ENCODE measurements around the gene OR1D5. TPM values are rescaled to one million over a fixed set of nuclear protein-coding genes. Genes with fewer than 3 reads are reported as not detected.
"Not testable (repeated sequence)": the region's sequence is repeated elsewhere in the genome, so short reads cannot be mapped to it uniquely, and the experiment has no call there.

The OR1D5 gene
- total and polyA plus RNA-seq, 4 donors: not detected

DNA sequence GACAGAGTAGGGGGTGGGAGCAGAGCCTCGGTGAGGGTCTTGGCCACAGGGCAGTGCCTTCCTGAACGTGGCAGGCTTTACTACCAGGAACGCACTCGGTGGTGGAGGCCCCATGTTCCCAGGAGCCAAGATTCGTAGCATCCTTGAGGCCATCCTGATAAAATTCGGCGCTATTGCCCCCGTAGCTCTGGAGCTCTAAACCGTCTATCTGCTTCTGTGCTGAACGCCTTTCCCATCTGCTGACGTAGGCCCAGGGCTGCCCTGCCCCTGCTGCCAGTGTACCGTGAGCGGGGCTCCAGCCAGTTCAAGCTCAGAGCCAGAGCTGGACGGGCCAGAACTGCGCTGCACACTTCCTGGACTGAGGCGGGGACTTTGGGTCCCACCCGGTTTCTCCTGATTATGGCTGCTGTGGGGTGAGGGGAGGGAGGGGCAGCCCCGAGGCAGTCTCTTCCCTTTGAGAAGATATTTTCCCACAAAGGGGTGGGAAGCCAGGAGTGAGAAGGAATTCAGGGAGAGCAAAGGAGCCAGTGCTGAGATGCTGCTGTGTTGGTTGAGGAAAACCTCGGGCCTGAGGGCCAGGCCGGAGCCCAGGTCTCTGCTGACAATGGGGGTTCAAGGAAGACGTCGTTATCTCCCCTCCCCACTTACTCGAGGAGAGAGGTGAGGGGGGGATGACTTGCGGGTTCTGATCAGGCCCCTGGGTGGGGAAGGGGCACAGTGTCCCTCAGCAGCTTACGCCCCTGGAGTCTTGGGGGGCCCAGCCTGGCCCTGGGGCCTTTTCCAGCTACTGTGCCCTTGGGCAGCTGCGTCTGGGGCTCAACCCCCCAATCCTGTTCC lies 29.4 kb downstream of the OR1D5 start:
- Histone ChIP-seq H3K36me3 (ENCODE audit: control insufficient read depth, insufficient read depth, low read length) (peaks cover 32% of the 10 kb centered on the region), H3K4me3 (ENCODE audit: low read depth, low read length) (no peak overlapping the region), H3K4me1 (ENCODE audit: control insufficient read depth, insufficient read depth, low read length) (no peaks in the 10 kb centered on the region), H3K9me3 (ENCODE audit: control insufficient read depth, insufficient read depth, low read length) (no peaks in the 10 kb centered on the region), H3K27ac (ENCODE audit: low read depth, low read length) (no peak overlapping the region), H3K27me3 (ENCODE audit: control insufficient read depth, insufficient read depth, low read length) (no peaks in the 10 kb centered on the region)
- WGBS (ENCODE audit: insufficient coverage): 85% methylated on average over 21 of the region's 26 CpGs
- no peak for DNase-seq (ENCODE audit: low read depth in 4 of 6, low spot score in 6 of 6)

DNA sequence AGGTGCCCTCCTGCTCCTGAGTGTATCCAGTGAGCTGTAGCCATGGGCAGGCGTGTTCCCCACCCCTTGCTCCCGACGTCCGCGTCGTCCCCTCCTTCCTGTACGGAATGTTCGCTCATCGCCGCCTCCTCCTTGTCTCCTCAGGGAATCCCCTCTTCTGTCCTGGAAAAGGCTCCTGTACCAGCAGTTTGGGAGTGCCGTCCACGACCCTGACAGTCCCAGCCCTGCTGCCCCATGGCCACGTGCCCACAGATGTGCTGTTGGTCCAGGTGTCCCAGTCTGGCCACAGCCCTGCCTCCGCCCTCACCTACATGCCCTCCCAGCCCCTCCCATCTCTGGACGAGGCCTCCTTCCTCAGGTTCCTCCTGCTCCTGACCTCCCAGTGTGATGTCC lies 30.2 kb downstream of the OR1D5 start:
- 87% methylated on average over 14 of the region's 15 CpGs for WGBS (ENCODE audit: insufficient coverage)
- no peak for DNase-seq (ENCODE audit: low read depth in 4 of 6, low spot score in 6 of 6)
- H3K4me1 ChIP-seq (ENCODE audit: control insufficient read depth, insufficient read depth, low read length): no peaks in the 10 kb centered on the region
- no peaks in the 10 kb centered on the region for H3K27me3 ChIP-seq (ENCODE audit: control insufficient read depth, insufficient read depth, low read length)
- H3K27ac ChIP-seq (ENCODE audit: low read depth, low read length): no peak overlapping the region
- H3K36me3 ChIP-seq (ENCODE audit: control insufficient read depth, insufficient read depth, low read length): peaks cover 32% of the 10 kb centered on the region
- no peak overlapping the region for H3K4me3 ChIP-seq (ENCODE audit: low read depth, low read length)
- no peaks in the 10 kb centered on the region for H3K9me3 ChIP-seq (ENCODE audit: control insufficient read depth, insufficient read depth, low read length)

DNA sequence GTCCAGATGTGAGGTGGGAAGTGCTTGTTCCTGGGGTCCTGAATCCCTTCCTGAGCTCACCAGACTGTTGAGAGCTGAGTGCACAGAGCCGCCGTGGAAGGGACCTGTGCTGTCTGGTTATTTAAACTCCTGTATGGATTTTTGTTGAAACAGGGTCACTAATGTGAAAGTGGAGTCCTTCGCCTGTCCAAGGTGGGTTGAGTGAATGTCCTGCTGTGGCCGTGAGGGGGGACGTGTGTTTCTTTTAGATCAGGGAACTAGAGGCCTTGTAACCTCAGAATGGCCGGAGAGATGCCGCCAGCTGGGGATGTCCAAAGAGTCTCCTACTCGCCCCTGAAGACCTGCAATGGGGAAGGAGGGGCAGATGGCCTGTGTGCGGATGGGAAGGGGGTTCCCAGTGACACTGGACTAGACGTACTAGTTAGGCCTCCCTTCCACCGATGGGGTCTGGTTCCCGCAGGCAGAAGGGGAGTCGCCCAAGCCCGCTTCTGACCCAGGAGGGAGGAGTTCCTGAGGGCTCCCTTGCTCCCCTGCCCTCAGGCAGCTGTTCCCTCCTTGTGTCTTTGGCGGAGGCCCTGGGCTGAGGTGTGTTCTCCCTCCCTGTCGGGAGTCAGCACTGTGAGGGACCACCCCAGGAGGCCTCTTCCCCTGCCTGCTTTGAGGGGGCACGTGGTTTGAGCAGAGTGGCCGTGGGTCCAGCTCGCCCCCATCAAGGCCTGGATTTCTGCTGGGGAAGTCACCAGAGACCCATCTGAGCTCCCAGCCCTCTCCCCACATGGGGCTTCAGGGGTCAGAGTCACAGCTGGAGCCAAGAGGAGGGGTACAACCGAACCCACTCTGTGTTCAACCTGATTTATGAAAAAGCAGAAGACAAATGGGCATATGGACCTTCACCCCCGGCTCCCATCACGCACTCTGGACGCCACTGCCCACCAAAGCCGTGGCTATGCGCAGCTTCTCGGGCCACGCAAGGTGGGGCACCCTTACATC lies 30.9 kb downstream of the OR1D5 start:
- H3K36me3 ChIP-seq (ENCODE audit: control insufficient read depth, insufficient read depth, low read length): peaks cover 35% of the 10 kb centered on the region
- H3K4me3 ChIP-seq (ENCODE audit: low read depth, low read length): no peak overlapping the region
- no peaks in the 10 kb centered on the region for H3K4me1 ChIP-seq (ENCODE audit: control insufficient read depth, insufficient read depth, low read length)
- H3K9me3 ChIP-seq (ENCODE audit: control insufficient read depth, insufficient read depth, low read length): no peaks in the 10 kb centered on the region
- no peaks in the 10 kb centered on the region for H3K27me3 ChIP-seq (ENCODE audit: control insufficient read depth, insufficient read depth, low read length)
- DNase-seq (ENCODE audit: low read depth in 4 of 6, low spot score in 6 of 6): no peak
- 89% methylated on average over 27 of the region's 27 CpGs for WGBS (ENCODE audit: insufficient coverage)
- H3K27ac ChIP-seq (ENCODE audit: low read depth, low read length): no peak overlapping the region

DNA sequence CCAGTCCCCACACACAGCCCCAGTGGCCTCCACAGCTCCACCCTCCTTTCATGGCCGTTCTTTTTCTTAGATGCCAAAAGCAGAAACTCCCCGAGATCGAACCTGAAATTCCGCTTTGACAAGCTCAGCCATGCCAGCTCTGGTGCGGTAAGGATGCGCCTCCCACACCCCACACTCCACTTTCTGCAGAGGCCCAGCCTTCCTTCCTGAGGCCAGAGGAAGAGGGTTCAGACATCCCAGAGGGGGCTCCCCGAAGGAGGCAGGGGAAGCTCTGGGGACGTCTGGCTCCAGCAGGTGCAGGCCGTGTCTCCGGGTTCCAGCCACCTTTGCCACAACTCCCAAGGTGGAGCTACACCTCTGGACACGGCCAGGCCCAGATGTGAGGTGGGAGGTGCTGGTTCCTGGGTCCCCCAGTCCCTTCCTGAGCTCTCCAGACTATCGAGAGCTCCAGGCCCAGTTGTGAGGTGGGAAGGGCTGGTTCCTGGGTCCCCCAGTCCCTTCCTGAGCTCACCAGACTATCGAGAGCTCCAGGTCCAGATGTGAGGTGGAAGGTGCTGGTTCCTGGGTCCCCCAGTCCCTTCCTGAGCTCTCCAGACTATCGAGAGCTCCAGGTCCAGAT lies 32.4 kb downstream of the OR1D5 start:
- H3K27me3 ChIP-seq (ENCODE audit: control insufficient read depth, insufficient read depth, low read length); H3K4me1 ChIP-seq (ENCODE audit: control insufficient read depth, insufficient read depth, low read length); H3K4me3 ChIP-seq (ENCODE audit: low read depth, low read length); DNase-seq (ENCODE audit: low read depth in 4 of 6, low spot score in 6 of 6); H3K27ac ChIP-seq (ENCODE audit: low read depth, low read length); H3K9me3 ChIP-seq (ENCODE audit: control insufficient read depth, insufficient read depth, low read length): not testable (repeated sequence)
- 90% methylated on average over 10 of the region's 14 CpGs for WGBS (ENCODE audit: insufficient coverage)
- peaks cover 50% of the 10 kb centered on the region for H3K36me3 ChIP-seq (ENCODE audit: control insufficient read depth, insufficient read depth, low read length)

DNA sequence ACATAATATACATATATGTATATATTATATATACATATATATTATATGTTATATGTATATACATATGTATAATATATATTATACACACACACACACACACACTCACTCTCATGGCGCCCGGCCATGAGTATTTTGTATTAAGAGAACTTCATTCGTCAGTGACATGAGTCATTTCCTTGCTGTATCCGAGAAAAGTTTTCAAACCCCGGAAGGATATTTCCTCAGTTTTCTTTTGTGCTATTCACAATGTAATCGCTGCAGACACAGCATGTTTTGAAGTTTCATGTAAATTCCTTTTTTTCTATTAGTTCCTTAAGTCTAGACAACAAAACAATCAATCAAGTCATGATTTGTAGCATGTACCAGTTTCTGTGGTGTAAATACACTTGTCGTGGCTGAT lies 33.3 kb downstream of the OR1D5 start:
- no peak overlapping the region for H3K27ac ChIP-seq (ENCODE audit: low read depth, low read length)
- H3K27me3 ChIP-seq (ENCODE audit: control insufficient read depth, insufficient read depth, low read length): no peaks in the 10 kb centered on the region
- 80% methylated on average over 3 of the region's 7 CpGs for WGBS (ENCODE audit: insufficient coverage)
- peaks cover 50% of the 10 kb centered on the region for H3K36me3 ChIP-seq (ENCODE audit: control insufficient read depth, insufficient read depth, low read length)
- peaks cover 3% of the 10 kb centered on the region for H3K4me1 ChIP-seq (ENCODE audit: control insufficient read depth, insufficient read depth, low read length)
- H3K4me3 ChIP-seq (ENCODE audit: low read depth, low read length): no peak overlapping the region
- no peak for DNase-seq (ENCODE audit: low read depth in 4 of 6, low spot score in 6 of 6)
- no peaks in the 10 kb centered on the region for H3K9me3 ChIP-seq (ENCODE audit: control insufficient read depth, insufficient read depth, low read length)

DNA sequence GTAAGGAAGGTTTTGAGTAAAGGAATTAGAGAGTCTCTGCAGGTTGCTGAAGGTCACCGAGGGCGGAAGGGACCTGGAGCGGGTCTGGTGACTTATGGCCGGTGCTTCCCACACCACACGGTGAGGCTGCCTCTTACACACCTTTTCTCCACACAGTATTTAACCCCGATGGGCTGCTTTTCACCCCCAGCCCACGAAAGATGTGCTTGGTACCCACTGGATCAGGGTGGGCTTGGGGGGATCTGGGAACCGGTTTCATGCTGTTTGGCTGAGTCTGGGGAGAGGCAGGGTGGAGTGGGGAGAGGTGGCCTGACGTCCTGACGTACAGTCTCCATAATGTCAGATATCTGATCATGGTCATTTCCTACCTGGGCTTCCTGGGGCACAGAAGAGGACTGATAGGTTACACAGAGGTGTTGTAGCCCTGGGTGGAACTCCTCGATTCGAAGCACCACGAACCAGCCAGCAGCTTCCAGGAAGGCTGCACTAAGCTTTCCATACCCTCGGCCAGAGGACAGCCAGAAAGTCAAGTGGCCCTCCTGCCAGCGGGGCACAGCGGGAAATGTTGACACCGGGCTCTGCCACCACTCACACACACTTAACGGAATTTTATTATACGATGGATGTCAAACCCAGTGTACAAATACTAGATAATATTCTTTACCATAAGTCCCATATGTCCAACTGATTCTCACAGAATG lies 34.0 kb downstream of the OR1D5 start:
- H3K9me3 ChIP-seq (ENCODE audit: control insufficient read depth, insufficient read depth, low read length): no peaks in the 10 kb centered on the region
- H3K36me3 ChIP-seq (ENCODE audit: control insufficient read depth, insufficient read depth, low read length): peaks cover 46% of the 10 kb centered on the region
- WGBS (ENCODE audit: insufficient coverage): 92% methylated on average over 9 of the region's 19 CpGs
- H3K27me3 ChIP-seq (ENCODE audit: control insufficient read depth, insufficient read depth, low read length): no peaks in the 10 kb centered on the region
- DNase-seq (ENCODE audit: low read depth in 4 of 6, low spot score in 6 of 6): no peak
- H3K4me3 ChIP-seq (ENCODE audit: low read depth, low read length): no peak overlapping the region
- H3K4me1 ChIP-seq (ENCODE audit: control insufficient read depth, insufficient read depth, low read length): peaks cover 3% of the 10 kb centered on the region
- no peak overlapping the region for H3K27ac ChIP-seq (ENCODE audit: low read depth, low read length)

DNA sequence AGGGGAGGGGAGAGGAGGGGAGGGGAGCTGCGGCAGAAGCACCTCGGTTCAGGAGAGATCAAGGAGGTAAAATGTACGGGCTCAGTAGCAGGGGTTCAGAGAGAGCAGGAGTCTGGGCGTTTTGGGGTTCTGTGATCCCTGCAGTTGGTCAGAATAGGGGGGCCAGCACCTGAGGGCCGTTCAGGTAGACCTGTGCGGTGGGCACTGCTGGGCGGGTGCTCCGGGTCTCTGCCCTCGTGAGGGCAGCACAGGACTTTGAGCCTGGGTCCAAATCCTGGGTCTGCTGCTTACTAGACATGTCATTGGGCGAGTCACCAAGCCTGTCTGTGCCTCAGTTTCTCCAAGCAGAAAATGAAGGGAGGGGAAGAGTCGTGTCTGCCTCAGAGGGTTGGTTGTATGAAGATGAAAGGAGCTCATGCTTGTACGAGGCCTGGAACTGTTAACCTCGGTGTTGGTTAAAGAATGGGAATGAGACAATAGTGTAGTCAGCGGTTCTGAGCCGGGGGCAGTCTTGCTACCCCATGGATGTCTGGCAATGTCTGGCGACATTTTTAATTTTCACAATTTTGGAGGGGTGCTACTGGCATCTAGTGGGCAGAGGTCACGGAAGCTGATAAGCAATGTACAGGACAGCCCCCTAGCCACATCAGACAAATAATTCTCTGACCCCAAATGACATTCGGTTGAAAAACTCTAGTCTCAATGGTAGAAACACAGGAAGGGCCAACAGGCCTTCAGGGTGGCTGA lies 35.4 kb downstream of the OR1D5 start:
- H3K27ac ChIP-seq (ENCODE audit: low read depth, low read length): no peak overlapping the region
- H3K4me1 ChIP-seq (ENCODE audit: control insufficient read depth, insufficient read depth, low read length): peaks cover 3% of the 10 kb centered on the region
- 78% methylated on average over 16 of the region's 18 CpGs for WGBS (ENCODE audit: insufficient coverage)
- H3K27me3 ChIP-seq (ENCODE audit: control insufficient read depth, insufficient read depth, low read length): no peaks in the 10 kb centered on the region
- H3K9me3 ChIP-seq (ENCODE audit: control insufficient read depth, insufficient read depth, low read length): no peaks in the 10 kb centered on the region
- no peak for DNase-seq (ENCODE audit: low read depth in 4 of 6, low spot score in 6 of 6)
- peaks cover 40% of the 10 kb centered on the region for H3K36me3 ChIP-seq (ENCODE audit: control insufficient read depth, insufficient read depth, low read length)
- H3K4me3 ChIP-seq (ENCODE audit: low read depth, low read length): no peak overlapping the region

DNA sequence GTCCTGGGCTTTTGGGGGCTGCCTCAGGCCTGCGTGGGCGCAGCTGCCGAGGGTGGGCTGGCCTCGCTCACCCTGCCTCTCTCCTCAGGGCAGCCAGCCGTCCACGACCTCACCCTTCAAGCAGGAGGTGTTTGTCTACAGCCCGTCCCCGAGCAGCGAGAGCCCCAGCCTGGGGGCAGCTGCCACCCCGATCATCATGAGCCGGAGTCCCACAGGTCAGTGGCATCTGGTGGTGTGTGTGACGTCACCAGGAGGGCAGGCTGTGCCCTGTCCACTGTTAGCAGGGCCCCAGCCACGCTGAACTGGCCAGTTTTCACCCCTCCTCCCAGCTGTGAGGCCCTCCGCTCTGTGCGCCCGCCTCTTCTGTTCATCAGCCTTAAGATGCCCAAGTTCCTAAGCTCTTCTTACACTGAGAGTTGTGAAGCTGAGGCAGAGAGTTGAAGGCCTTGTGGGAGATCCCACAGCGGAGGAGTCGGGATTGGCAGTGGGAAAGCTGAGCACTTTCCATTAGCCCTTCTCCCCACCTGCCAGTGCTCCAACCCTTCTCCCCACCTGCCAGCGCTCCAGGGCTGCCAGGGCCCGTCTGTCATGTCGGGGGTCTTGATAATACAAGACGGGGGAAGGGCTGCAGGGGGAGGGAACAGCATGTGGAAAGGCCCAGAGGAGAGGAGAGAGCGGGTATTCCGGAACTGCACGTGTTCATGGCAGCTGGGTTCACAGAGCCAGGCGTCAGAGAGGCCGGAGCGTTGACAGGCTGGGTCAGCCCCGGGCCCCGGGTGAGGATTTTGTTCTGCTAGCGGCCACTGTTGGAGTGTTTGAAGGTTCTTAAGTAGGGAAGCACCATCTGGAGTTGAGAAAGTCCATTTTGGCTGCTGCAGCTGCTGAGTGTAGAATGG lies 36.3 kb downstream of the OR1D5 start:
- H3K27me3 ChIP-seq (ENCODE audit: control insufficient read depth, insufficient read depth, low read length): no peaks in the 10 kb centered on the region
- no peaks in the 10 kb centered on the region for H3K9me3 ChIP-seq (ENCODE audit: control insufficient read depth, insufficient read depth, low read length)
- H3K27ac ChIP-seq (ENCODE audit: low read depth, low read length): no peak overlapping the region
- no peak for DNase-seq (ENCODE audit: low read depth in 4 of 6, low spot score in 6 of 6)
- H3K36me3 ChIP-seq (ENCODE audit: control insufficient read depth, insufficient read depth, low read length): peaks cover 34% of the 10 kb centered on the region
- H3K4me1 ChIP-seq (ENCODE audit: control insufficient read depth, insufficient read depth, low read length): peaks cover 3% of the 10 kb centered on the region
- no peak overlapping the region for H3K4me3 ChIP-seq (ENCODE audit: low read depth, low read length)
- 65% methylated on average over 23 of the region's 31 CpGs for WGBS (ENCODE audit: insufficient coverage)

Measured in spinal cord (tissue), 10 donors.